OCI-LY3 (cell line): ENCODE data around the gene ECHDC1.

Experiments
- CTCF ChIP-seq: fragments of 200-600, 300-600 bp; sonication (generic); IDR thresholded peaks from 2 replicates; pipeline ENCODE4 v1.5.1; 2014; ENCODE audit warnings: antibody characterized with exemption, low read length, low read depth
- EZH2phosphoT487 ChIP-seq: fragments of 200-600 bp; shearing (Covaris generic); IDR thresholded peaks from 2 replicates; pipeline ENCODE4 v1.6.1; 2018; ENCODE audit warnings: antibody characterized with exemption, mixed run types, low read depth

- TF ChIP-seq CTCF (no peak), EZH2phosphoT487 (no peak)
Measured at GRCh38 chr6:127273499-127273898, 69.9 kb downstream of the ECHDC1 start.
